GM12878 (cell line): Measurements from ENCODE around the gene LRRC10B. TPM values are rescaled to one million over a fixed set of nuclear protein-coding genes. Genes with fewer than 3 reads are reported as not detected.
A peak's percentile ranks its signal among the peaks of the same experiment; 100 is the strongest.

Experiments used
- ATAC-seq: fragments of 200-7000 bp; cut with Tn5 transposase; 3 replicates; pipeline ENCODE4 v1.9.1; 2020; ENCODE audit warnings: mild to moderate bottlenecking, moderate library complexity
- BruUV-seq: library from RNA; stranded (reverse); fragments of 400-500 nt; replicated peaks from 2 replicates; lab custom pipeline; 2021; lab: Mats Ljungman, UMichigan
- CTCF ChIA-PET: fragments of 300-600 bp; sonication (Branson Sonifier 250); formaldehyde crosslinking; extraction: SDS; loops from one replicate; lab custom pipeline; 2021; ENCODE audit warnings: inconsistent platforms; lab: Yijun Ruan, JAX
- POLR2A ChIA-PET: fragments of 350-600 bp; formaldehyde crosslinking; extraction: SDS; loops from one replicate; lab custom pipeline; 2021; ENCODE audit warnings: inconsistent platforms; lab: Charles Lee
- RAD21 ChIA-PET: fragments of 300-600 bp; sonication (Branson Sonifier 250); formaldehyde crosslinking; loops from one replicate; lab custom pipeline; 2023; ENCODE audit warnings: antibody characterized with exemption; ENCODE audit not compliant: unreplicated experiment; lab: Charles Lee
- SMC1A ChIA-PET: fragments of 300-600 bp; sonication (Branson Sonifier 250); formaldehyde crosslinking; loops from one replicate; lab custom pipeline; 2023; ENCODE audit not compliant: unreplicated experiment, uncharacterized antibody; lab: Charles Lee
- DNase-seq: peaks from one replicate; pipeline ENCODE4 v3.0.0-alpha.2; 2011; ENCODE audit warnings: low read depth, low spot score
- FAIRE-seq: peaks from 3 replicates; lab custom pipeline; 2011; peaks lifted over from hg19 to GRCh38; lab: Jason Lieb, UNC
- H2AFZ ChIP-seq: 2 replicates; pipeline ENCODE4 v1.6.0; 2011; ENCODE audit warnings: low read depth, low read length, control low read depth; ENCODE audit not compliant: control insufficient read depth
- H3K27ac ChIP-seq: 2 replicates; pipeline ENCODE4 v1.5.1; 2011; ENCODE audit warnings: control low read depth; ENCODE audit not compliant: control insufficient read depth, insufficient read depth
- H3K27me3 ChIP-seq, 2 experiments: replicated peaks in 1 of 2; 2 replicates each; pipeline versions ENCODE4 v1.6.0 to v1.6.1; 2011; ENCODE audit warnings: low read length in 1 of 2; ENCODE audit not compliant: control insufficient read depth in 2 of 2, insufficient read depth in 2 of 2
- H3K36me3 ChIP-seq, 2 experiments: 2 replicates each; pipeline ENCODE4 v1.5.1; 2011; ENCODE audit warnings: low read length in 1 of 2; ENCODE audit not compliant: control insufficient read depth in 2 of 2, insufficient read depth in 2 of 2
- H3K4me1 ChIP-seq: 2 replicates; pipeline ENCODE4 v1.6.1; 2011; ENCODE audit warnings: mild to moderate bottlenecking, low read length, moderate library complexity, mixed read lengths; ENCODE audit not compliant: control insufficient read depth, insufficient read depth
- H3K4me2 ChIP-seq: 2 replicates; pipeline ENCODE4 v1.6.0; 2011; ENCODE audit warnings: control low read depth; ENCODE audit not compliant: control insufficient read depth, insufficient read depth
- H3K4me3 ChIP-seq: fragments of 200-600 bp; sonication (generic); 2 replicates; pipeline ENCODE4 v1.5.1; 2016
- H3K79me2 ChIP-seq: 2 replicates; pipeline ENCODE4 v1.6.0; 2011; ENCODE audit warnings: low read length; ENCODE audit not compliant: control insufficient read depth, insufficient read depth
- H3K9ac ChIP-seq: 2 replicates; pipeline ENCODE4 v1.8.0; 2011; ENCODE audit warnings: low read length, control low read depth, mixed read lengths; ENCODE audit not compliant: control insufficient read depth, insufficient read depth
- H3K9me3 ChIP-seq: replicated peaks from 3 replicates; pipeline ENCODE4 v1.5.1; 2011; ENCODE audit warnings: mild to moderate bottlenecking, low read length; ENCODE audit not compliant: control insufficient read depth, insufficient read depth
- H4K20me1 ChIP-seq: 2 replicates; pipeline ENCODE4 v1.6.0; 2011; ENCODE audit not compliant: control insufficient read depth, insufficient read depth
- CBFB ChIP-seq: IDR thresholded peaks from 2 replicates; pipeline ENCODE4 v1.6.1; 2016; ENCODE audit warnings: antibody characterized with exemption, low read depth
- EP300 ChIP-seq, 2 experiments: fragments of 150-350 bp in 1 of 2; IDR thresholded peaks; 2 replicates each; pipeline ENCODE4 v1.6.1; 2011 to 2012; ENCODE audit warnings: low read depth in 2 of 2, low read length in 2 of 2, borderline replicate concordance in 1 of 2, improper control_type of control experiment in 1 of 2, inconsistent platforms in 1 of 2; ENCODE audit not compliant: control insufficient read depth in 1 of 2
- IKZF2 ChIP-seq, 2 experiments: fragments of 450-650 bp; IDR thresholded peaks; 2 replicates each; pipeline ENCODE4 v1.6.1; 2017; ENCODE audit warnings: mild to moderate bottlenecking in 2 of 2, moderate library complexity in 2 of 2
- RAD21 ChIP-seq: IDR thresholded peaks from 2 replicates; pipeline ENCODE4 v1.6.1; 2011; ENCODE audit warnings: mild to moderate bottlenecking, low read depth, low read length, moderate library complexity; ENCODE audit not compliant: insufficient read depth
- SPI1 ChIP-seq: IDR thresholded peaks from 2 replicates; pipeline ENCODE4 v1.6.1; 2011; ENCODE audit warnings: low read depth, mild to moderate bottlenecking, low read length, moderate library complexity, borderline replicate concordance; ENCODE audit not compliant: insufficient read depth
- ZNF207 ChIP-seq: fragments of 450-650 bp; IDR thresholded peaks from 2 replicates; pipeline ENCODE4 v1.6.1; 2014; ENCODE audit warnings: antibody characterized with exemption, mild to moderate bottlenecking, borderline replicate concordance
- WGBS: methylation state at CpG from one replicate; pipeline ENCODE4 v1.1.6; 2016; ENCODE audit warnings: low lambda C conversion rate; ENCODE audit not compliant: insufficient replicate concordance, insufficient coverage; ENCODE audit errors: missing lambda C conversion rate; 5-methylcytosine and 5-hydroxymethylcytosine counted together
- in situ Hi-C: fragments of 300-500 bp; cut with MboI; formaldehyde crosslinking; loops from 9 replicates; pipeline ENCODE4 v1.14.3; 2018; ENCODE audit warnings: mixed read lengths
- intact Hi-C: fragments of 100-400 bp; cut with micrococcal nuclease; formaldehyde crosslinking; loops from one replicate; pipeline ENCODE4 v1.14.2; 2022; ENCODE audit not compliant: unreplicated experiment
- polyA plus RNA-seq, 11 experiments: library from polyadenylated mRNA; depleted of rRNA in 4 of 11; unstranded in 6 of 11; stranded (reverse) in 5 of 11; fragments of >200 nt; fragmentation: Nextera tagmentation in 4 of 11; fragmentation: Illumina TruSeq in 1 of 11; extraction: Ambion mirVana in 4 of 11; extraction: Trizol in 1 of 11; gene quantifications; 1 replicate in 1 of 11; 2 replicates in 10 of 11; pipeline versions ENCODE4 v1.2.1 to v1.2.3, GENCODE V29; 2011 to 2016; ENCODE audit warnings: inconsistent platforms in 2 of 11, missing spikeins in 2 of 11, low read depth in 1 of 11
- total RNA-seq, 4 experiments: library from RNA; depleted of rRNA in 3 of 4; stranded (reverse); fragments of >200 nt in 3 of 4; fragmentation: Illumina TruSeq in 1 of 4; extraction: Trizol in 1 of 4; gene quantifications; 2 replicates each; pipeline versions ENCODE4 v1.2.1 to v1.2.3, GENCODE V29; 2013 to 2021

The LRRC10B gene
- total and polyA plus RNA-seq, 10 of the 15 experiments (the other 5 are each of a cell fraction or from before 2014, with no cell fraction given): not detected

- ATAC-seq: no peak
- TF ChIP-seq RAD21 (no peak), ZNF207 (no peak), EP300 (IDR thresholded peaks at IDR 0.05; ENCODE audit: borderline replicate concordance in 1 of 2, control insufficient read depth in 1 of 2, low read depth in 2 of 2, low read length in 2 of 2) (no peak)
- TF ChIP-seq, all 136 proteins: peak for 0
- ChIA-PET POLR2A (no interaction called here), CTCF (interaction anchor here (1.4 to 1.7 kb wide), 2 partner anchors 24 to 94 kb away, joined by 5 read pairs; no protein-coding TSS in a partner anchor), SMC1A (no interaction called here), RAD21 (no interaction called here)
- no peaks in the 10 kb centered on the region for H3K4me1 ChIP-seq
- H4K20me1 ChIP-seq: no peaks in the 10 kb centered on the region
- intact Hi-C loops: no loop called here
- no peaks in the 10 kb centered on the region for H3K79me2 ChIP-seq
- H3K27ac ChIP-seq: no peak overlapping the region
- DNase-seq: no peak
- no peak for FAIRE-seq
- in situ Hi-C loops: no loop called here
- H2AFZ ChIP-seq: no peak overlapping the region
- no TSS peak for BruUV-seq
- 0% methylated on average over 9 of the region's 9 CpGs for WGBS
- no peaks in the 10 kb centered on the region; the same call in 2 of the 3 replicates for H3K9me3 ChIP-seq
- no peak overlapping the region for H3K4me2 ChIP-seq
- H3K9ac ChIP-seq: no peak overlapping the region
- no peaks in the 10 kb centered on the region for H3K36me3 ChIP-seq
- H3K27me3 ChIP-seq: no peaks in the 10 kb centered on the region; a peak in 2 of 4 replicates
- no peak overlapping the region for H3K4me3 ChIP-seq
Measured at GRCh38 chr11:61540528-61540927, 32.0 kb downstream of the LRRC10B start.

DNA sequence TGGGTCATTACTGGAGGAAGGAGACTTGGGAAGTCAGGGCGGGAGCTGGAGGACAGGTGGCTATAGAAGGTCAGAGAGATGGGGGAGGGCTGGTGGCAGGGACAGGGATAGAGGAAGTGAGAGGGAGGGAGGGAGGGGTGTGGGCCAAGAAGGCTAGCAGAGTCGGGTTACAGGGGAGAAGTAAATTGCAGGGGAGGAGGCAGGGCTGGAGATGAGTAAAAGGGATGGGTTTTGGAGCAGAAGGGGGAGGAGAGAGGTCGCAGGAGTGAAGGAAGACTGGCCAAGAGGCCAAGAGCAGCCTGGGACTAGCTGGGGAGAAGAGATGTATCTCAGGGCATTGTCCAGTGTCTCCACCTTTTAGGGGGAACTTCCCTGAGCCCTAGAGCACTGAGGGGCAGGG lies 33.0 kb downstream of the LRRC10B start:
- ChIA-PET SMC1A (no interaction called here), CTCF (no interaction called here)
- in situ Hi-C loops: no loop called here

More for the DNA sequence above, 33.0 kb downstream of the LRRC10B start:
- H3K4me1 ChIP-seq: no peaks in the 10 kb centered on the region
- FAIRE-seq: no peak
- TF ChIP-seq CBFB (no peak), SPI1 (peak; percentile 35; the same call in 1 of the 2 replicates), IKZF2 (IDR thresholded peaks at IDR 0.05) (no peak)
- TF ChIP-seq, all 136 proteins: peak for 1
- RAD21 ChIA-PET: no interaction called here
- Histone ChIP-seq H2AFZ (no peak overlapping the region), H4K20me1 (no peaks in the 10 kb centered on the region), H3K9ac (no peak overlapping the region), H3K4me2 (no peak overlapping the region), H3K27me3 (no peaks in the 10 kb centered on the region; a peak in 2 of 4 replicates), H3K36me3 (no peaks in the 10 kb centered on the region), H3K27ac (no peak overlapping the region), H3K79me2 (no peaks in the 10 kb centered on the region), H3K9me3 (no peaks in the 10 kb centered on the region; the same call in 2 of the 3 replicates), H3K4me3 (no peak overlapping the region)
- ATAC-seq: peak; percentile 55
- 0% methylated on average over 2 of the region's 3 CpGs for WGBS
- intact Hi-C loops: no loop called here
- POLR2A ChIA-PET: no interaction called here
- no TSS peak for BruUV-seq
- DNase-seq: no peak
